Large intestine (tissue), 3 donors: ENCODE measurements around the gene TBC1D2B. TPM values are rescaled to one million over a fixed set of nuclear protein-coding genes. Genes with fewer than 3 reads are reported as not detected.

Source experiments
- DNase-seq, 2 donors: peaks; one replicate each; pipeline versions ENCODE4 v3.0.0 to v3.0.0-alpha.2; 2013
- H3K27ac ChIP-seq: one replicate; pipeline ENCODE4 v1.5.1; 2013; ENCODE audit warnings: low read length
- H3K27me3 ChIP-seq: 2 replicates; pipeline ENCODE4 v1.6.1; 2013; ENCODE audit warnings: low read length; ENCODE audit not compliant: control insufficient read depth, insufficient read depth
- H3K36me3 ChIP-seq: 2 replicates; pipeline ENCODE4 v1.6.1; 2013; ENCODE audit warnings: low read length; ENCODE audit not compliant: control insufficient read depth, insufficient read depth
- H3K4me1 ChIP-seq: one replicate; pipeline ENCODE4 v1.6.1; 2013; ENCODE audit warnings: low read length; ENCODE audit not compliant: control insufficient read depth, insufficient read depth
- H3K4me3 ChIP-seq: one replicate; pipeline ENCODE4 v1.5.1; 2013; ENCODE audit warnings: low read length
- H3K9me3 ChIP-seq: one replicate; pipeline ENCODE4 v1.6.1; 2013; ENCODE audit warnings: mild to moderate bottlenecking, low read depth, low read length, moderate library complexity; ENCODE audit not compliant: control insufficient read depth
- WGBS: methylation state at CpG from one replicate; pipeline ENCODE4 v1.1.5; 2013; ENCODE audit warnings: low lambda C conversion rate; ENCODE audit not compliant: insufficient coverage; 5-methylcytosine and 5-hydroxymethylcytosine counted together
- polyA plus RNA-seq: library from polyadenylated mRNA; unstranded; fragments of 120-200 nt; gene quantifications from one replicate; pipeline ENCODE4 v1.2.1, GENCODE V29; 2013

TBC1D2B gene
- polyA plus RNA-seq, 1 donor = 44.6 TPM

DNA sequence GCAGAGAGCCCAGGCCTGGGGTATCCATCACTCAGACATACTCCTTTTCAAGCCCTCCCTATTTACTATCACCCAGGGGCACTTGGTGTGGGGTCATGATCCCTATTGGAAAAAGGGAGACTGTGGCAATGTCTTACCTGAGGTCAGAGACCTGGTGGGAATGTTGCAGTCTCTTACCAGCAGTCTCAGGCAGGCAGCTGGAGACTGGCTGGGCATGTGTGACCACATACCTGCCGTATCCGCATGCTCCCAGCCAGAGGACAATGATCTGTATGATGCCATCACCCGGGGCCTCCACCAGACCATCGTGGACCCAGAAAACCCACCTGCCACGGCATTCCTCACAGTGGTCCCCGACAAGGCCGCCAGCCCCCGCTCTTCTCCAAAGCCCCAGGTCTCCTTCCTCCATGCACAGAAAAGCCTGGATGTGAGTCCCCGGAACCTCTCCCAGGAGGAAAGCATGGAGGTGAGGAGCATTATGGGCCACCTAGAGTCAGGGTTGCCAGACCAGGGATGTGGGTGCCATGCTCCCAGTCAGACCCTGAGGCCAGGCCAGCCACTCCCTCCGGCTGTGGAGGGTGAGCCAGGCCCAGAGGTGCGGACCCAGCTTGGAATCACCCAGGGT lies 20.7 kb upstream of the TBC1D2B start:
- WGBS = no CpG with 5 or more reads among the region's 11 CpGs
- no peaks in the 10 kb centered on the region for H3K36me3 ChIP-seq
- H3K27ac ChIP-seq = no peak overlapping the region
- H3K9me3 ChIP-seq = no peaks in the 10 kb centered on the region
- no peak overlapping the region for H3K4me3 ChIP-seq
- H3K4me1 ChIP-seq = peaks cover 14% of the 10 kb centered on the region
- no peak for DNase-seq
- no peaks in the 10 kb centered on the region for H3K27me3 ChIP-seq

GRCh38 chr15:78097667-78098066 lies 20.2 kb upstream of the TBC1D2B start:
- Histone ChIP-seq H3K27me3 (no peaks in the 10 kb centered on the region), H3K36me3 (no peaks in the 10 kb centered on the region), H3K9me3 (no peaks in the 10 kb centered on the region), H3K4me1 (peaks cover 16% of the 10 kb centered on the region), H3K27ac (no peak overlapping the region), H3K4me3 (no peak overlapping the region)
- DNase-seq = no peak
- no CpG with 5 or more reads among the region's 9 CpGs for WGBS

GRCh38 chr15:78093242-78094020 lies 15.9 kb upstream of the TBC1D2B start:
- no peak overlapping the region for H3K4me3 ChIP-seq
- no peaks in the 10 kb centered on the region for H3K27me3 ChIP-seq
- H3K27ac ChIP-seq = no peak overlapping the region
- no peaks in the 10 kb centered on the region for H3K36me3 ChIP-seq
- peaks cover 27% of the 10 kb centered on the region for H3K4me1 ChIP-seq
- H3K9me3 ChIP-seq = no peaks in the 10 kb centered on the region
- no CpG with 5 or more reads among the region's 5 CpGs for WGBS
- DNase-seq = peak in 1 of 2 donors; percentile 50

GRCh38 chr15:78092261-78093041 lies 14.9 kb upstream of the TBC1D2B start, which contains the start of gene SH2D7:
Gene SH2D7, plus strand, starts transcription at chr15:78092561. Its CDS starts 24 bp downstream, at chr15:78092585.
- Histone ChIP-seq H3K27me3 (no peaks in the 10 kb centered on the region), H3K4me3 (no peak within 1 kb of the TSS), H3K27ac (no peak within 1 kb of the TSS), H3K9me3 (no peaks in the 10 kb centered on the region), H3K4me1 (peaks cover 28% of the 10 kb centered on the region), H3K36me3 (no peaks in the 10 kb centered on the region)
- no CpG with 5 or more reads among the region's 11 CpGs for WGBS
- no peak for DNase-seq

- Histone ChIP-seq H3K4me1 (peaks cover 28% of the 10 kb centered on the region), H3K27ac (no peak overlapping the region), H3K27me3 (no peaks in the 10 kb centered on the region), H3K9me3 (no peaks in the 10 kb centered on the region), H3K4me3 (no peak overlapping the region), H3K36me3 (no peaks in the 10 kb centered on the region)
- 64% methylated on average over 3 of the region's 3 CpGs for WGBS
- no peak for DNase-seq
Observed at GRCh38 chr15:78090422-78091063, 13.0 kb upstream of the TBC1D2B start.

DNA sequence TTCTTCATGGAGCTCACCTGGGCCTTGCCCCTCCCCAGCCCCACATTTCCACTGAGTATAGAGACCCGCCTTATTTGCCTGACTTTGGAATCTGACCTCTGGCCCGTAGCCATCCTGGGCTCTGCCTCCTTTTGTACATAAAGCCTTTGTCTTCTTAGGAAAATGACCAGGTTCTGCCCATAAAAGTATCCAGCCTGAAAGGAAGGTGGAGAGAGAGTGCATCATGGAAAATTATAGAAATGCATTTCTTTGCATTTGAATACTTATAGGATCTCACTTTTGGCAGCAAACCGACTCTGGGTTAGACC lies 11.2 kb upstream of the TBC1D2B start:
- H3K4me1 ChIP-seq = peaks cover 28% of the 10 kb centered on the region
- DNase-seq = peak in 1 of 2 donors; percentile 63

DNA sequence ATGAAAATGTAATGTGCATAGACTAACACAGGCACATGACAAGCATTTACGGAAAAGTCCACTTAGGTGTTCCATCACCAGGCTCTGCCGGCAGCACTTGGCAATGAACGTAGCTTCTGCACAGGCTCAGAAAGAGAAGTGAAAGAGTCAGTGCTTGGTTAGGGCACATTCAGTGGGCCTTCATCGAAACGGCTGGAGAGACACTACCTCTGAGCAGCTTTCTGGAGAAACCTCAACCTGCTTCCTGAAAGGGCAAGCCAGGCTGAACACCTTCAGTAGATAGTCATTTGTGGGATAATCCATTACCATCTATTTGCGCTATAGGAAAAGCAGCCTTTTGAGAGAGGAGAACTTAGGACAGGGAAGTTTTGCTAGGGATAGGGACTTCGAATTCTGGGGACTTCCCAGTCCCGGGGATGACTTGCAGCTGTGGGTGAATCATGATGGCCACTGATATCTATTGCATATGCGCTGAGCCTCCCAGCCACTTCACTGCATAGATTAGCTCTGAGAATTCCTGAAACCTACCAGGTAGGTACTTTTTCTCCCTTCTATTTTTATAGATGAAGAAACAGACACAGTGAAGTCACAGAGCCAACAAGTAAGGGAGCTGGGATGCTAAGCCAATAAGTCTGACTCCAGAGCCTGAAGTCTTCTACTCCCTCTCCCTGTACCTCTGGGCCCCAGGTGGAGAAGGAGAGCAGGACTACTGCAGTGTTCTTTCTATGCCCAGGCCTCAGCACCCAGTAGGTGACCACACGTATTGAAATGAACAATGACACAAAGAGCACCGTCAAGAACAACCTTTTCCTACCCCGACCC lies 10.7 kb upstream of the TBC1D2B start:
- Histone ChIP-seq H3K36me3 (no peaks in the 10 kb centered on the region), H3K4me1 (peaks cover 25% of the 10 kb centered on the region), H3K9me3 (no peaks in the 10 kb centered on the region), H3K27ac (no peak overlapping the region), H3K27me3 (no peaks in the 10 kb centered on the region), H3K4me3 (no peak overlapping the region)
- 100% methylated on average over 1 of the region's 12 CpGs for WGBS
- DNase-seq = no peak

More for the DNA sequence above, 11.2 kb upstream of the TBC1D2B start:
- Histone ChIP-seq H3K9me3 (no peaks in the 10 kb centered on the region), H3K36me3 (no peaks in the 10 kb centered on the region), H3K27me3 (no peaks in the 10 kb centered on the region), H3K4me3 (no peak overlapping the region), H3K27ac (no peak overlapping the region)
- no CpG with 5 or more reads among the region's 3 CpGs for WGBS

- Histone ChIP-seq H3K36me3 (no peaks in the 10 kb centered on the region), H3K4me1 (peaks cover 27% of the 10 kb centered on the region), H3K9me3 (no peaks in the 10 kb centered on the region), H3K27me3 (no peaks in the 10 kb centered on the region), H3K27ac (no peak overlapping the region), H3K4me3 (no peak overlapping the region)
- no CpG with 5 or more reads among the region's 1 CpG for WGBS
- DNase-seq = no peak
Observed at GRCh38 chr15:78085928-78086327, 8.4 kb upstream of the TBC1D2B start.

DNA sequence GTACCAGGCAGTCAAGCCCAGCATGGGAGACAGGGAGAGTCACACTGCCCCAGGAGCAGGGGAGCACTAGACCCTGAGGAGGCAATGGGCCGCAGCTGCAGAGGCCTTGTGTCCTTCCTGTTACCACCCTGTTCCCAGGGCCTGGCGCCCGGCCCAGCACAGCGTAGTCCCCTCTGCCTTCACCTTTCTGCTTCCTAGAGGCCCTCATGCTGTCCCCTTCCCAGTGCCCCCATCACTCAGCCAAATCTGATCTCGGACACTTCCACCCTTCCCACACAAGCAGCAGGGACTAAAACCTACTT lies 6.9 kb upstream of the TBC1D2B start:
- no peak for DNase-seq

More for the DNA sequence above, 6.9 kb upstream of the TBC1D2B start:
- Histone ChIP-seq H3K27ac (peak overlapping the region; percentile 18), H3K4me1 (peaks cover 37% of the 10 kb centered on the region), H3K4me3 (no peak overlapping the region), H3K27me3 (no peaks in the 10 kb centered on the region), H3K9me3 (no peaks in the 10 kb centered on the region), H3K36me3 (no peaks in the 10 kb centered on the region)
- no CpG with 5 or more reads among the region's 5 CpGs for WGBS
